ENCODE data around the gene CCDC85A. TPM values are rescaled to one million over a fixed set of nuclear protein-coding genes. Genes with fewer than 3 reads are reported as not detected.

CCDC85A gene
- total RNA-seq, 1 donor from 2014 or later: 1.8 TPM

GRCh38 chr2:56364902-56365301 is 181.1 kb downstream of the CCDC85A start:
- no peak for DNase-seq (ENCODE audit: low spot score)

- no peak for DNase-seq (ENCODE audit: low spot score)
These were observed 185.5 kb downstream of the CCDC85A start for GRCh38 chr2:56369316-56369715.

GRCh38 chr2:56372071-56372656 is 188.4 kb downstream of the CCDC85A start:
- DNase-seq (ENCODE audit: low spot score): no peak

GRCh38 chr2:56375251-56375650 is 191.5 kb downstream of the CCDC85A start:
- DNase-seq (ENCODE audit: low spot score): no peak

- DNase-seq (ENCODE audit: low spot score): no peak
These were observed 193.2 kb downstream of the CCDC85A start for GRCh38 chr2:56376699-56377665.

- no peak for DNase-seq (ENCODE audit: low spot score)
These were observed 195.3 kb downstream of the CCDC85A start for GRCh38 chr2:56379066-56379465.

- no peak for DNase-seq (ENCODE audit: low spot score)
These were observed 197.1 kb downstream of the CCDC85A start for GRCh38 chr2:56380861-56381260.

DNA sequence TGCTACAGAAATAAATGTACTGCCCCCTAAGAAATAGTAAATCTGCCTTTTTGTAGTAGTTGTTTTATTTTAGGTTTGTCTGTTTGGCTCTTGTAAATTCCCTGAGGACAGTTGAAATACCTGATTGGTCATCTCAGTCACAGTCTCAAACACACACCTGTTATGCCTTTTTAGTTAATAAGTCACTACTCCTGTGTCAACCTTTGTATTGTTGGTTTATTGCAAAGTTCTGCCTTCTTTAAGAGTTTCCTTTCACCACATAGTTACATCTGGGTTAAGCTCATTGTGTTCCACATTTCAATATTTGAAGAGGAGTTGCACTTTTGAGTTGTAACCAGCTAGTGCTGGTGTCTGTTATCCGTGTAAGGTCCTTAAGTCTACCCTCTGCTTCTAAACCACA is 198.7 kb downstream of the CCDC85A start:
- no peak for DNase-seq (ENCODE audit: low spot score)

DNA sequence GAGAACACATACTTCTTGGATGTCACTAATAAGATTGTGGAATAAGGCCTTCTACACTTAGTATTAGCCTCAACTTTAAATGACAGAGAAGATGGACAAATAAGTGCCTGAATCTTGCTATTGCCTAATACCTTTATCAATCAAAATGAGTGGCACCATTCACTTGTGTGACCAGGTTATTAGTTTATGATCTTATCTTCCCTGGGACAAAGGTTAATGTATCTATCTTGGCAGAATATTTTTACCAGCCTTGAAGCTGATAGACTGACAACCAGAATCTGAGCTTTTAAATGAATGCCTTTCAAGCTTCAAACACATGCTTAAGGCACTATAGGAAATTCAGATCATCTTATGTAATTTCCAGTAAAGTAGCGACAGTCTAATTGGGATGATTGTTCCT is 202.9 kb downstream of the CCDC85A start:
- no peak for DNase-seq (ENCODE audit: low spot score)

DNA sequence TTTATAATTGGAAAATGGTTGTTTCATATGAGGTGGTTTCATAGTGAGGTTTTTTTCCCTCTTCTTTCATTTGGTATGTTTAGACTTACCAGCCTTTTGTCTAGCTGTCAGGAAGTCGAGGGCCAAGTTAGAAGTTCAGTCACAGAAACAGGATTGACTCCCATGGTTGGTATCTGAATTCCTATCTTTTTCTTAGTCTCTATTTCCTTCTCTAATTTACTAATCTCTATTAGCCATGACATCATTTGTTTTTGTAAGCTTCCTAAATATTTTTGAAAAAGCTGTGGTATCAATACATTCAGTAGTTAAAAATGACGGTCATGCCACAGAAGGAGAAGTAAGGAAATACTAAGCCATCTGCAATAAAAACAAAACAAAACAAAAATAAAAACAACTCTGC is 206.9 kb downstream of the CCDC85A start:
- DNase-seq (ENCODE audit: low spot score): no peak

DNA sequence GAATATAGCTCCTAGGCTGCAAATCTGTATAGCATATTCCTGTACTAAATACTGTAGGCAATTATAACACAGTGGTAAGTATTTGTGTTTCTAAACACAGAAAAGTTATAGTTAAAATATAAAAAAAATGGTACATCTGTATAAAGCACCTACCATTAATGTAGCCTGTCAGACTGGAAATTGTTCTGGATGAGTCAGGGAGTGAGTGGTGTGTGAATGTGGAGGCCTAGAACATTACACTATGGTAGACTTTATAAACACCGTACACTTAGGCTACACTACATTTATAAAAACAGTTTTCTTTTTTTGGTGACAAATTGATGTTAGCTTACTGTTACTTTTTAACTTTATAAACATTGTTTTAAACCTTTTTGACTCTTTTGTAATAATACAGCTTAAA is 226.3 kb downstream of the CCDC85A start:
- no peak for DNase-seq (ENCODE audit: low spot score)

GRCh38 chr2:56416500-56417176 is 232.8 kb downstream of the CCDC85A start:
- no peak for DNase-seq (ENCODE audit: low spot score)
